Ectodermal cell (in vitro differentiated cells): ENCODE measurements around the gene DNAJB11.

Experiments used
- H3K27ac ChIP-seq: 2 replicates; pipeline ENCODE4 v1.7.0; 2013; ENCODE audit warnings: mild to moderate bottlenecking, low read depth, low read length; ENCODE audit not compliant: insufficient read depth, poor library complexity, severe bottlenecking
- H3K27me3 ChIP-seq: 2 replicates; pipeline ENCODE4 v1.7.0; 2013; ENCODE audit warnings: mild to moderate bottlenecking, low read length; ENCODE audit not compliant: insufficient read depth, control insufficient read depth, poor library complexity, severe bottlenecking
- H3K36me3 ChIP-seq: one replicate; pipeline ENCODE4 v1.7.0; 2013; ENCODE audit warnings: low read length; ENCODE audit not compliant: control insufficient read depth, insufficient read depth
- H3K4me1 ChIP-seq: one replicate; pipeline ENCODE4 v1.7.0; 2013; ENCODE audit warnings: low read length; ENCODE audit not compliant: control insufficient read depth, insufficient read depth
- H3K4me3 ChIP-seq: 2 replicates; pipeline ENCODE4 v1.7.0; 2013; ENCODE audit warnings: low read depth, low read length, control low read depth; ENCODE audit not compliant: insufficient read depth
- H3K9me3 ChIP-seq: 2 replicates; pipeline ENCODE4 v1.7.0; 2013; ENCODE audit warnings: mild to moderate bottlenecking, low read length, moderate library complexity; ENCODE audit not compliant: control insufficient read depth
- WGBS, 2 experiments: methylation state at CpG; one replicate each; pipeline ENCODE4 v1.1.7; 2013; ENCODE audit warnings: missing lambda C conversion rate in 2 of 2; 5-methylcytosine and 5-hydroxymethylcytosine counted together

DNAJB11 gene

GRCh38 chr3:186605561-186606545 lies 35.3 kb downstream of the DNAJB11 start:
- Histone ChIP-seq H3K4me1 (no peaks in the 10 kb centered on the region), H3K36me3 (no peaks in the 10 kb centered on the region), H3K4me3 (no peak overlapping the region), H3K27ac (no peak overlapping the region), H3K9me3 (no peaks in the 10 kb centered on the region), H3K27me3 (no peaks in the 10 kb centered on the region)
- 94 to 95% methylated on average over 5 of the region's 5 CpGs for WGBS, 2 experiments

- Histone ChIP-seq H3K27me3 (no peaks in the 10 kb centered on the region), H3K9me3 (no peaks in the 10 kb centered on the region), H3K4me3 (no peak overlapping the region), H3K4me1 (no peaks in the 10 kb centered on the region), H3K36me3 (no peaks in the 10 kb centered on the region), H3K27ac (no peak overlapping the region)
- 87 to 92% methylated on average over 2 of the region's 2 CpGs for WGBS, 2 experiments
Observed at GRCh38 chr3:186608624-186609215, 38.2 kb downstream of the DNAJB11 start.

- H3K27me3 ChIP-seq = no peaks in the 10 kb centered on the region
- no peaks in the 10 kb centered on the region for H3K4me1 ChIP-seq
- 95% methylated on average over 8 of the region's 8 CpGs for WGBS, 2 experiments
- no peak overlapping the region for H3K4me3 ChIP-seq
- no peak overlapping the region for H3K27ac ChIP-seq
- H3K36me3 ChIP-seq = no peaks in the 10 kb centered on the region
- H3K9me3 ChIP-seq = no peaks in the 10 kb centered on the region
Observed at GRCh38 chr3:186609247-186609868, 38.8 kb downstream of the DNAJB11 start.

- H3K27ac ChIP-seq = no peak overlapping the region
- H3K4me1 ChIP-seq = no peaks in the 10 kb centered on the region
- 88 to 91% methylated on average over 5 of the region's 5 CpGs for WGBS, 2 experiments
- H3K36me3 ChIP-seq = no peaks in the 10 kb centered on the region
- no peak overlapping the region for H3K4me3 ChIP-seq
- peaks cover 2% of the 10 kb centered on the region for H3K27me3 ChIP-seq
- no peaks in the 10 kb centered on the region for H3K9me3 ChIP-seq
Observed at GRCh38 chr3:186612065-186612464, 41.5 kb downstream of the DNAJB11 start.

- H3K9me3 ChIP-seq = no peaks in the 10 kb centered on the region
- H3K4me1 ChIP-seq = no peaks in the 10 kb centered on the region
- no peak within 1 kb of the TSS for H3K27ac ChIP-seq
- H3K36me3 ChIP-seq = no peaks in the 10 kb centered on the region
- 88 to 89% methylated on average over 7 of the region's 7 CpGs for WGBS, 2 experiments
- H3K27me3 ChIP-seq = peaks cover 11% of the 10 kb centered on the region
- H3K4me3 ChIP-seq = no peak within 1 kb of the TSS
Observed at GRCh38 chr3:186612721-186613636, 42.5 kb downstream of the DNAJB11 start, which contains the start of gene AHSG. TSS of gene AHSG (plus strand) at chr3:186613060. CDS start at chr3:186613142, 82 bp downstream.

- Histone ChIP-seq H3K4me3 (no peak overlapping the region), H3K4me1 (no peaks in the 10 kb centered on the region), H3K9me3 (no peaks in the 10 kb centered on the region), H3K27me3 (peaks cover 17% of the 10 kb centered on the region), H3K27ac (no peak overlapping the region), H3K36me3 (no peaks in the 10 kb centered on the region)
- 87 to 88% methylated on average over 3 to 4 of the region's 4 CpGs for WGBS, 2 experiments
Observed at GRCh38 chr3:186613637-186614265, 43.2 kb downstream of the DNAJB11 start.

GRCh38 chr3:186614266-186614596 lies 43.7 kb downstream of the DNAJB11 start:
- no peak overlapping the region for H3K4me3 ChIP-seq
- no peaks in the 10 kb centered on the region for H3K4me1 ChIP-seq
- H3K27me3 ChIP-seq = peaks cover 17% of the 10 kb centered on the region
- H3K36me3 ChIP-seq = no peaks in the 10 kb centered on the region
- H3K27ac ChIP-seq = no peak overlapping the region
- no peaks in the 10 kb centered on the region for H3K9me3 ChIP-seq
- 85 to 86% methylated on average over 6 of the region's 6 CpGs for WGBS, 2 experiments

GRCh38 chr3:186614597-186615483 lies 44.3 kb downstream of the DNAJB11 start:
- 46 to 49% methylated on average over 16 of the region's 16 CpGs for WGBS, 2 experiments
- Histone ChIP-seq H3K27ac (no peak overlapping the region), H3K4me3 (no peak overlapping the region), H3K36me3 (no peaks in the 10 kb centered on the region), H3K9me3 (no peaks in the 10 kb centered on the region), H3K4me1 (no peaks in the 10 kb centered on the region), H3K27me3 (peaks cover 17% of the 10 kb centered on the region)

GRCh38 chr3:186616299-186616617 lies 45.7 kb downstream of the DNAJB11 start:
- WGBS, 2 experiments = 94 to 96% methylated on average over 8 of the region's 8 CpGs
- peaks cover 17% of the 10 kb centered on the region for H3K27me3 ChIP-seq
- no peaks in the 10 kb centered on the region for H3K36me3 ChIP-seq
- H3K4me1 ChIP-seq = no peaks in the 10 kb centered on the region
- no peak overlapping the region for H3K4me3 ChIP-seq
- no peak overlapping the region for H3K27ac ChIP-seq
- H3K9me3 ChIP-seq = no peaks in the 10 kb centered on the region
